WERI-Rb-1 (cell line): ENCODE results near the gene SPATA1.

Source experiments
- DNase-seq: peaks from one replicate; pipeline ENCODE4 v3.0.0-alpha.2; 2020
- H3K27ac ChIP-seq: fragments of 250-450 bp; sonication (Bioruptor Pico); 2 replicates; pipeline ENCODE4 v1.5.1; 2020; ENCODE audit warnings: mild to moderate bottlenecking, moderate library complexity
- H3K27me3 ChIP-seq: fragments of 250-450 bp; sonication (Bioruptor Pico); 2 replicates; pipeline ENCODE4 v1.5.1; 2021; ENCODE audit warnings: mild to moderate bottlenecking, low read depth, moderate library complexity; ENCODE audit not compliant: insufficient read depth, severe bottlenecking
- H3K36me3 ChIP-seq: fragments of 250-450 bp; sonication (Bioruptor Pico); 2 replicates; pipeline ENCODE4 v1.5.1; 2020; ENCODE audit warnings: mild to moderate bottlenecking, moderate library complexity
- H3K4me3 ChIP-seq: 2 replicates; pipeline ENCODE4 v1.5.1; 2011; ENCODE audit warnings: low read depth, mild to moderate bottlenecking, control low read depth, low read length
- H3K9me3 ChIP-seq: fragments of 250-450 bp; sonication (Bioruptor Pico); 2 replicates; pipeline ENCODE4 v1.5.1; 2021; ENCODE audit warnings: mild to moderate bottlenecking, moderate library complexity; ENCODE audit not compliant: severe bottlenecking
- TF ChIP-seq, protein P1 (sequence below): IDR thresholded peaks from 2 replicates; pipeline ENCODE4 v1.5.1; 2011; ENCODE audit warnings: low read depth, mild to moderate bottlenecking, control low read depth, inconsistent platforms, low read length

SPATA1 gene

GRCh38 chr1:84541679-84542078 lies 35.5 kb downstream of the SPATA1 start:
- no peak for DNase-seq
- TF ChIP-seq, protein P1, sequence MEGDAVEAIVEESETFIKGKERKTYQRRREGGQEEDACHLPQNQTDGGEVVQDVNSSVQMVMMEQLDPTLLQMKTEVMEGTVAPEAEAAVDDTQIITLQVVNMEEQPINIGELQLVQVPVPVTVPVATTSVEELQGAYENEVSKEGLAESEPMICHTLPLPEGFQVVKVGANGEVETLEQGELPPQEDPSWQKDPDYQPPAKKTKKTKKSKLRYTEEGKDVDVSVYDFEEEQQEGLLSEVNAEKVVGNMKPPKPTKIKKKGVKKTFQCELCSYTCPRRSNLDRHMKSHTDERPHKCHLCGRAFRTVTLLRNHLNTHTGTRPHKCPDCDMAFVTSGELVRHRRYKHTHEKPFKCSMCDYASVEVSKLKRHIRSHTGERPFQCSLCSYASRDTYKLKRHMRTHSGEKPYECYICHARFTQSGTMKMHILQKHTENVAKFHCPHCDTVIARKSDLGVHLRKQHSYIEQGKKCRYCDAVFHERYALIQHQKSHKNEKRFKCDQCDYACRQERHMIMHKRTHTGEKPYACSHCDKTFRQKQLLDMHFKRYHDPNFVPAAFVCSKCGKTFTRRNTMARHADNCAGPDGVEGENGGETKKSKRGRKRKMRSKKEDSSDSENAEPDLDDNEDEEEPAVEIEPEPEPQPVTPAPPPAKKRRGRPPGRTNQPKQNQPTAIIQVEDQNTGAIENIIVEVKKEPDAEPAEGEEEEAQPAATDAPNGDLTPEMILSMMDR = no peak

DNA sequence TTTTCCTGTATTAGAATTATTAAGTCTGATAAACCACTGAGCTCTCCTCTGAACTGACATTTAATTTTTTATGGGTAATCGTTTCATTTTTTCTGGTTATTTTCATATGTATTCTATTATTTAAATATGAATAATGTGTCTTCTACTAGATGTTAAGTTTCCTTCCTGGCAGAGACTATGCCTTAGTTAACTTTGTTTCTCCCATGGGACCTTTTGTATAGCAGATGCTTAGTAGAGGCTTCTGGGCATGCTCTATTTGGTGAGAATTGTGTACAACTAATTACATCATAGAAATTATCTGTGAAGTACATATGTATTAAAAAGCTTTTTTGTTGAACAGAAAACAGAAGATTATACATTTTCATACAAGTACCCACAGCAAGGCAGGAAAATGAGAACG lies 44.6 kb downstream of the SPATA1 start:
- DNase-seq = no peak
- H3K27ac ChIP-seq = no peak overlapping the region
- no peaks in the 10 kb centered on the region for H3K9me3 ChIP-seq
- TF ChIP-seq, protein P1 = no peak
- H3K36me3 ChIP-seq = no peaks in the 10 kb centered on the region
- H3K4me3 ChIP-seq = no peak overlapping the region
- no peaks in the 10 kb centered on the region for H3K27me3 ChIP-seq

More at GRCh38 chr1:84541679-84542078, 35.5 kb downstream of the SPATA1 start:
- Histone ChIP-seq H3K4me3 (no peak overlapping the region), H3K9me3 (no peaks in the 10 kb centered on the region), H3K36me3 (no peaks in the 10 kb centered on the region), H3K27me3 (no peaks in the 10 kb centered on the region), H3K27ac (no peak overlapping the region)

GRCh38 chr1:84569216-84569615 lies 63.0 kb downstream of the SPATA1 start:
- no peak overlapping the region for H3K4me3 ChIP-seq
- H3K27ac ChIP-seq = peak overlapping the region; percentile 88
- peaks cover 9% of the 10 kb centered on the region; the same call in 1 of the 2 replicates for H3K36me3 ChIP-seq
- H3K9me3 ChIP-seq = peaks cover 7% of the 10 kb centered on the region
- peak; percentile 46 for DNase-seq
- no peaks in the 10 kb centered on the region for H3K27me3 ChIP-seq
- TF ChIP-seq, protein P1 = no peak

GRCh38 chr1:84570436-84571149 lies 64.4 kb downstream of the SPATA1 start:
- H3K9me3 ChIP-seq = peaks cover 7% of the 10 kb centered on the region
- no peaks in the 10 kb centered on the region for H3K27me3 ChIP-seq
- H3K4me3 ChIP-seq = no peak overlapping the region
- H3K27ac ChIP-seq = peak overlapping the region; percentile 88
- TF ChIP-seq, protein P1 = no peak
- no peak for DNase-seq
- H3K36me3 ChIP-seq = peaks cover 9% of the 10 kb centered on the region; the same call in 1 of the 2 replicates

- TF ChIP-seq, protein P1 = no peak
- DNase-seq = no peak
- peak overlapping the region; percentile 88 for H3K27ac ChIP-seq
- no peak overlapping the region for H3K4me3 ChIP-seq
- H3K36me3 ChIP-seq = peaks cover 9% of the 10 kb centered on the region; the same call in 1 of the 2 replicates
- H3K9me3 ChIP-seq = peaks cover 7% of the 10 kb centered on the region
- no peaks in the 10 kb centered on the region for H3K27me3 ChIP-seq
Measured at GRCh38 chr1:84571150-84571535, 65.0 kb downstream of the SPATA1 start.
